Panc1 (cell line): ENCODE data around the gene TCEANC2.

Experiments
- CTCF ChIP-seq: fragments of 450-650 bp; IDR thresholded peaks from 2 replicates; pipeline ENCODE4 v1.5.1; 2017; ENCODE audit warnings: mild to moderate bottlenecking
- POLR2AphosphoS5 ChIP-seq: IDR thresholded peaks from 2 replicates; pipeline ENCODE4 v1.6.1; 2012; ENCODE audit warnings: mild to moderate bottlenecking, low read depth, low read length, moderate library complexity
- REST ChIP-seq, 2 experiments: IDR thresholded peaks; 2 replicates each; pipeline ENCODE4 v1.6.1; 2011 to 2012; ENCODE audit warnings: low read depth in 2 of 2, control low read depth in 1 of 2, low read length in 1 of 2, mild to moderate bottlenecking in 1 of 2, moderate library complexity in 1 of 2; ENCODE audit not compliant: insufficient read depth in 1 of 2
- SIN3A ChIP-seq: IDR thresholded peaks from 2 replicates; pipeline ENCODE4 v1.6.1; 2012; ENCODE audit warnings: low read depth, mild to moderate bottlenecking, low read length, moderate library complexity, borderline replicate concordance; ENCODE audit not compliant: insufficient read depth

DNA sequence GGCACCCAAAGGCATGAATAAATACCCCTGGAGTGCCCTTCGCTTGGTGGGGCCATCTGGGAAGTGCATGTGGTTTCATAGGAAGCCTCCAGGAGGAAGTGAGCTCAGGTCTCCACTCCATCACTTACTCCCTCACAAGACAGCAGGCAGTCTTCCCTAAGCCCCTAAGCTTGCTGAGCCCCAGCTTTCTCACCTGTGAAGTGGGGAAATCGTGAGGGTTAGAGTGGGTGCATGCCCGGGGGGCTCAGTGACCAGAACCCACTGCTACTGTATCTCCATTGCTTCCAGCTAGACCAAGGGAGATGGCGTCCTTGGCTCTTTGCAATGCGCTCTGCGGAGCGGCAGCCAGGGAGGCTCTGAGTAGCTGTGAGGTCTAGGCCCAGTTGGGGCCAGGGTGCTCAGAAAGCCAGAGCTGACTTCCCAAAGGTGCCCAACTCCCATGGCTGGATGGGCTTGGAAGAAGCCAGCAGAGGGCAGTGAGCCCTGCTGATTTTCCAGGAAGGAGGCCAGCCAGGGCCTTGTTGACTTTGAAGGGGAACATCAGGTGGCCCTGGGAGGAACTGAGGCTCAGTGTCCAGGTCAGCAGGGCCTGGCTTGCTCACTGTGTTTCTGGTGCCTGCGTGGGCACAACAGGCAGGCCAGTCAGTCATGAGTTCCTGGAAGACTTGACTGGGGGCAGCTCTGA lies 72.1 kb downstream of the TCEANC2 start:
- TF ChIP-seq CTCF, result no peak; the same call in 1 of the 2 replicates
- TF ChIP-seq REST (IDR thresholded peaks at IDR 0.05; ENCODE audit: insufficient read depth in 1 of 2, low read depth in 2 of 2, low read length in 1 of 2), result no peak
- no peak for TF ChIP-seq POLR2AphosphoS5
- no peak for TF ChIP-seq SIN3A
